Smooth muscle cell (in vitro differentiated cells): ENCODE data around the gene DNPH1. TPM values are rescaled to one million over a fixed set of nuclear protein-coding genes. Genes with fewer than 3 reads are reported as not detected.

ENCODE experiments used
- DNase-seq: peaks from one replicate; lab custom pipeline; 2025; ENCODE audit not compliant: unreplicated experiment; lab: John Stamatoyannopoulos, UW
- H2AFZ ChIP-seq: fragments of 200-600 bp; sonication (generic); 2 replicates; pipeline ENCODE4 v1.6.0; 2016; ENCODE audit warnings: antibody characterized with exemption, low read depth, mild to moderate bottlenecking
- H3F3A ChIP-seq: fragments of 200-600 bp; sonication (generic); 2 replicates; pipeline ENCODE4 v1.6.0; 2017; ENCODE audit warnings: antibody characterized with exemption, low read depth
- H3K27ac ChIP-seq: fragments of 200-600 bp; sonication (generic); 2 replicates; pipeline ENCODE4 v1.5.1; 2016; ENCODE audit warnings: low read depth, mild to moderate bottlenecking
- H3K27me3 ChIP-seq: fragments of 200-600 bp; sonication (generic); 2 replicates; pipeline ENCODE4 v1.6.1; 2016; ENCODE audit warnings: low read depth, mild to moderate bottlenecking
- H3K36me3 ChIP-seq: fragments of 200-600 bp; sonication (generic); 2 replicates; pipeline ENCODE4 v1.5.1; 2016; ENCODE audit warnings: low read depth
- H3K4me1 ChIP-seq: fragments of 200-600 bp; sonication (generic); 2 replicates; pipeline ENCODE4 v1.5.1; 2016; ENCODE audit warnings: low read depth
- H3K4me2 ChIP-seq: fragments of 200-600 bp; sonication (generic); 2 replicates; pipeline ENCODE4 v1.6.0; 2016; ENCODE audit warnings: mild to moderate bottlenecking
- H3K4me3 ChIP-seq: fragments of 200-600 bp; sonication (generic); 2 replicates; pipeline ENCODE4 v1.5.1; 2016; ENCODE audit warnings: mild to moderate bottlenecking
- H3K79me2 ChIP-seq: fragments of 200-600 bp; sonication (generic); 2 replicates; pipeline ENCODE4 v1.6.0; 2016; ENCODE audit warnings: low read depth, mild to moderate bottlenecking
- H3K9ac ChIP-seq: fragments of 200-600 bp; sonication (generic); 2 replicates; pipeline ENCODE4 v1.6.0; 2016; ENCODE audit warnings: low read depth
- H3K9me3 ChIP-seq: fragments of 200-600 bp; sonication (generic); replicated peaks from 2 replicates; pipeline ENCODE4 v1.5.1; 2016; ENCODE audit warnings: low read depth
- H4K20me1 ChIP-seq: fragments of 200-600 bp; sonication (generic); 2 replicates; pipeline ENCODE4 v1.6.0; 2016; ENCODE audit warnings: low read depth
- WGBS: methylation state at CpG from one replicate; pipeline ENCODE4 v1.1.7; 2016; ENCODE audit warnings: low lambda C conversion rate; 5-methylcytosine and 5-hydroxymethylcytosine counted together
- polyA plus RNA-seq: library from polyadenylated mRNA; unstranded; fragments of >200 nt; fragmentation: Nextera tagmentation; extraction: Ambion mirVana; gene quantifications from 2 replicates; pipeline ENCODE4 v1.2.1, GENCODE V29; 2016
- total RNA-seq: library from RNA; depleted of rRNA; stranded (reverse); fragments of >200 nt; gene quantifications from 2 replicates; pipeline ENCODE4 v1.2.3, GENCODE V29; 2014
- TF ChIP-seq, protein P1 (sequence below): fragments of 200-600 bp; sonication (generic); IDR thresholded peaks from 2 replicates; pipeline ENCODE4 v1.5.1; 2017; ENCODE audit warnings: borderline replicate concordance, mild to moderate bottlenecking, antibody characterized with exemption; ENCODE audit not compliant: insufficient read depth, poor library complexity, severe bottlenecking

The DNPH1 gene
- total and polyA plus RNA-seq, 2 experiments from 2014 or later = 33.8 to 82.1 TPM

DNA sequence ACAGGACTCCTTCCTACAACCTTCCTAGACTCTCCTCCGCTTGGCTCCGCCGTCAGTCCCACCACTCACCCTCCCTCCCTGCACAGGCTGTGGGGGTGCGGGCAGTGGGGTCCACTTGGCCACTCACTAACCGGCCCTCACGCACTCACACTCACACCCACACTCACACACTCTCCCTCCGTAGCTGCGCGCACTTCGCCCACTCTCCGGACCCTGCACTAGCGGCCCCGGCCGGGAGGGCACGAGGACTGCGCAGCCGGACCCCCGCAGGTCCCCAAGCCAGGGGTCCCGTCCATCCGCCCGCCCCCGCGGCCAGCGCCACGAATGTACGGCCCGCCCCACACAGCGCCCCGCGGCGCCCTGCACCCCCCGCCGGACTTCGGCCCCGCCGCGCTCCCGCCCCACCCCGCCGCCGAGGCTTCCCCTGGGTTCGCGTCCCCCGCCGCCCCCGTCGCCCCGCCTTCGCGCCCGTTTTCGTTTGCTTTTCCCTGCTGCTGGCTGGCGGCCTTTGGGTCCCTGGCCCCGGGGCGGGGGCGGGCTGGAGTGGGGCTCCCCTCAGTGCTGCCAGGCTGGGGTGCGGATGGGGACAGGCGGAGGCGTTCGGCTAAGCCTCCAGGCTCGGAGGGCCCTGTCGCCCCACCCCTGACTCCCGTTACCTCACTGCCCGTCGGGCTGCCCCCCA, 45.8 kb upstream of the DNPH1 start:
- Histone ChIP-seq H3K79me2 (no peaks in the 10 kb centered on the region), H3K27ac (no peak overlapping the region), H3K9me3 (no peaks in the 10 kb centered on the region), H3K4me3 (peak overlapping the region; percentile 54), H2AFZ (no peak overlapping the region), H3K27me3 (peaks cover 36% of the 10 kb centered on the region), H3K9ac (no peak overlapping the region), H3K36me3 (no peaks in the 10 kb centered on the region), H4K20me1 (no peaks in the 10 kb centered on the region), H3K4me2 (peak overlapping the region; percentile 84), H3F3A (no peaks in the 10 kb centered on the region), H3K4me1 (peaks cover 17% of the 10 kb centered on the region)
- WGBS = 24% methylated on average over 5 of the region's 65 CpGs
- TF ChIP-seq, protein P1, sequence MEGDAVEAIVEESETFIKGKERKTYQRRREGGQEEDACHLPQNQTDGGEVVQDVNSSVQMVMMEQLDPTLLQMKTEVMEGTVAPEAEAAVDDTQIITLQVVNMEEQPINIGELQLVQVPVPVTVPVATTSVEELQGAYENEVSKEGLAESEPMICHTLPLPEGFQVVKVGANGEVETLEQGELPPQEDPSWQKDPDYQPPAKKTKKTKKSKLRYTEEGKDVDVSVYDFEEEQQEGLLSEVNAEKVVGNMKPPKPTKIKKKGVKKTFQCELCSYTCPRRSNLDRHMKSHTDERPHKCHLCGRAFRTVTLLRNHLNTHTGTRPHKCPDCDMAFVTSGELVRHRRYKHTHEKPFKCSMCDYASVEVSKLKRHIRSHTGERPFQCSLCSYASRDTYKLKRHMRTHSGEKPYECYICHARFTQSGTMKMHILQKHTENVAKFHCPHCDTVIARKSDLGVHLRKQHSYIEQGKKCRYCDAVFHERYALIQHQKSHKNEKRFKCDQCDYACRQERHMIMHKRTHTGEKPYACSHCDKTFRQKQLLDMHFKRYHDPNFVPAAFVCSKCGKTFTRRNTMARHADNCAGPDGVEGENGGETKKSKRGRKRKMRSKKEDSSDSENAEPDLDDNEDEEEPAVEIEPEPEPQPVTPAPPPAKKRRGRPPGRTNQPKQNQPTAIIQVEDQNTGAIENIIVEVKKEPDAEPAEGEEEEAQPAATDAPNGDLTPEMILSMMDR = no peak
- DNase-seq = no peak

DNA sequence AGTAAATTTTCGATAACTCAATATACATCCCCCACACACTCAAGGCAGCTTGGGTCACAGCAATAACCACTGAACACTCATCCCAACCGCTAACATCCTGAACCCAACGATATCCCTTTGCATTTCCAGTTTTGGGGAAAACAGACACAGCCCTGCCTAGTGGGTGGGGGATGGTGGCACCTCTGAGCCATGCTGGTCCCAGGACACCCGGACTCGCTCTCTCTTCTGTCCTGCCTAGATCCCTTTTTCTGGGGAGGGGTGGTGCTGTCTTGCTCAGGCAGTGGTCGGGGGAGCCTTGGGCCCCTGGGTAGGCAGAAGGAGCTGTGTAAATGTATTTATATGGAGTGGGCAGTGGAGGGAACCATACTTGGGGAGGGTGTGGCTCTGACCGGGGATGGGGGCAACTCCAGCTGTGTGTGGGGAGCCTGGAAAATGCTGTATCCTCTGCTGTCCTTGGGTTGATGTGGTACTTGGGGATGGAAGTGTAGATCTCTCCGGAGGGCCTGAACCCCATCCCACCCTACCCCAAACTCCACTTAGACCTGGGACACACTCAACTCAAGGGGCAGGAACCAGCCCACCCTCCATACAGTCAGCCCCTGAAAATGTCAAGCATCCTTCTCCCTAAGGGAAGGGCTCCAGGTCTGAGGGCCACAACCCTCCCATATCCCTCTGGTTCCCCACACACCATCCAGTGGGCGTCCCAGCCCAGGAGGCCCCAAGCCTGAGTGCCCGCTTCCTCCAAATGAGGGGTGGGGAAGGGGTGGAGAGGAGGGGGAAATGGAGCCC, 45.0 kb upstream of the DNPH1 start:
- DNase-seq = no peak
- TF ChIP-seq, protein P1 = no peak
- H3K4me1 ChIP-seq = peaks cover 24% of the 10 kb centered on the region
- H3K9me3 ChIP-seq = no peaks in the 10 kb centered on the region
- H3K79me2 ChIP-seq = no peaks in the 10 kb centered on the region
- peak overlapping the region; percentile 84 for H3K4me2 ChIP-seq
- H2AFZ ChIP-seq = no peak overlapping the region
- no peaks in the 10 kb centered on the region for H3K36me3 ChIP-seq
- peaks cover 36% of the 10 kb centered on the region for H3K27me3 ChIP-seq
- WGBS = 78% methylated on average over 10 of the region's 10 CpGs
- no peak overlapping the region for H3K9ac ChIP-seq
- H3K4me3 ChIP-seq = peak overlapping the region; percentile 54
- no peaks in the 10 kb centered on the region for H4K20me1 ChIP-seq
- H3K27ac ChIP-seq = no peak overlapping the region
- no peaks in the 10 kb centered on the region for H3F3A ChIP-seq

DNA sequence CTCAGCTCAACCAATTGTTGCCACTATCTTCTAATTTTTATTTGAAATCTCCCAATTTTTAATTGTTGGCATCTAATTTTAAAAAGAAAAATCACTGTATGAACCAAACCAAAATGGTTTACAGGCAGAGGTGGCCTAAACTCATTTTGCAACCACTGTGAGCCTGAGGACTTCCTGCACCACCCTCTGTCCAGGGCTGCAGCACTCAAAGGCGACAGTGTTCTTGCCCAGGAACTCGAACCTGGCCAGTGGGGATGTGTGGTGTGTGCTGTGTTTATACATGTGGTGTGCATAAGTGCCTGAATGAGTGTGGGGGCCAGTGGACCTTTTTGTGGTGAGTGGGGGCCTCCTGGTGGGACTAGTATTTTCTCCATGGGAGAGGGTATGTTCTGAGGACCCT, 44.4 kb upstream of the DNPH1 start:
- Histone ChIP-seq H3K79me2 (no peaks in the 10 kb centered on the region), H4K20me1 (no peaks in the 10 kb centered on the region), H3K27me3 (peaks cover 36% of the 10 kb centered on the region), H3K4me2 (no peak overlapping the region), H2AFZ (no peak overlapping the region), H3K9me3 (no peaks in the 10 kb centered on the region), H3K27ac (no peak overlapping the region), H3F3A (no peaks in the 10 kb centered on the region), H3K9ac (no peak overlapping the region), H3K36me3 (no peaks in the 10 kb centered on the region), H3K4me1 (peaks cover 25% of the 10 kb centered on the region), H3K4me3 (no peak overlapping the region)
- TF ChIP-seq, protein P1 = no peak
- WGBS = 75% methylated on average over 2 of the region's 2 CpGs
- no peak for DNase-seq

DNA sequence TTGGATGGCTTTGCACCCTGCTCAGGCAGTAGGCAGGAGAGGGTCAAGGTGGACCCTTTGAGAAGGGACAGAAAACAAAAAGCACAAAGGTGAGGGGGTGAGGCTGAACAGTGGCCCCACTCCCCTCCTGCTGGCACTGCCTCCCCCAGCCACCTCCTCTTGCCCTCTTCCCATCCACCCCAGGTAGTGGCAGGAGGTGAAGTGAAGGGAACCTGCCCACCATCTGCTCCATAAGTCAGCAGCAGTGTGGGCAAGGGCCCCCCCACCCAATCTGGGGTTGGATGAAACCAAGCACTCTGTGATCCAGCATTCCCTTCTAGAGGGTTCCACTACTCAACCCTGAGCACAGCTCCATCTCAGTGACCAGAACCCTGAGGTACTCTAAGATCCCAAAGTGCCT, 42.7 kb upstream of the DNPH1 start:
- Histone ChIP-seq H3K27ac (no peak overlapping the region), H3K9ac (no peak overlapping the region), H3F3A (no peaks in the 10 kb centered on the region), H3K4me1 (peaks cover 14% of the 10 kb centered on the region), H3K4me2 (no peak overlapping the region), H2AFZ (no peak overlapping the region), H3K4me3 (no peak overlapping the region), H3K79me2 (no peaks in the 10 kb centered on the region), H3K36me3 (no peaks in the 10 kb centered on the region), H4K20me1 (no peaks in the 10 kb centered on the region), H3K9me3 (no peaks in the 10 kb centered on the region), H3K27me3 (peaks cover 36% of the 10 kb centered on the region)
- TF ChIP-seq, protein P1 = no peak
- DNase-seq = no peak
